Hepatocyte (in vitro differentiated cells): ENCODE results near the gene OCRL. TPM values are rescaled to one million over a fixed set of nuclear protein-coding genes. Genes with fewer than 3 reads are reported as not detected.

Source experiments
- DNase-seq: peaks from one replicate; pipeline ENCODE4 v3.0.0-alpha.2; 2016; ENCODE audit warnings: low spot score
- H2AFZ ChIP-seq: fragments of 200-600 bp; sonication (generic); 2 replicates; pipeline ENCODE4 v1.6.0; 2016; ENCODE audit warnings: antibody characterized with exemption, mild to moderate bottlenecking
- H3K27ac ChIP-seq: fragments of 200-600 bp; sonication (generic); 2 replicates; pipeline ENCODE4 v1.5.1; 2016; ENCODE audit warnings: mild to moderate bottlenecking
- H3K27me3 ChIP-seq: fragments of 200-600 bp; sonication (generic); 2 replicates; pipeline ENCODE4 v1.6.1; 2016
- H3K36me3 ChIP-seq: fragments of 200-600 bp; sonication (generic); replicated peaks from 2 replicates; pipeline ENCODE4 v1.5.1; 2016; ENCODE audit warnings: low read depth; ENCODE audit not compliant: insufficient read depth
- H3K4me1 ChIP-seq: fragments of 200-600 bp; sonication (generic); 2 replicates; pipeline ENCODE4 v1.5.1; 2016; ENCODE audit warnings: mild to moderate bottlenecking, moderate library complexity; ENCODE audit not compliant: insufficient read depth
- H3K4me2 ChIP-seq: fragments of 200-600 bp; sonication (generic); 2 replicates; pipeline ENCODE4 v1.6.0; 2016
- H3K4me3 ChIP-seq: fragments of 200-600 bp; sonication (generic); 2 replicates; pipeline ENCODE4 v1.5.1; 2016; ENCODE audit warnings: mild to moderate bottlenecking
- H3K79me2 ChIP-seq: fragments of 200-600 bp; sonication (generic); 2 replicates; pipeline ENCODE4 v1.6.0; 2017; ENCODE audit warnings: mild to moderate bottlenecking
- H3K9me2 ChIP-seq: fragments of 200-600 bp; sonication (generic); replicated peaks from 2 replicates; pipeline ENCODE4 v1.6.0; 2017; ENCODE audit warnings: mild to moderate bottlenecking; ENCODE audit not compliant: insufficient read depth
- H3K9me3 ChIP-seq: fragments of 200-600 bp; sonication (generic); 2 replicates; pipeline ENCODE4 v1.5.1; 2016; ENCODE audit warnings: low read depth, mild to moderate bottlenecking
- H4K20me1 ChIP-seq: fragments of 200-600 bp; sonication (generic); 2 replicates; pipeline ENCODE4 v1.6.0; 2016; ENCODE audit warnings: mild to moderate bottlenecking; ENCODE audit not compliant: insufficient read depth, poor library complexity, severe bottlenecking
- CTCF ChIP-seq: fragments of 200-600 bp; sonication (generic); IDR thresholded peaks from 2 replicates; pipeline ENCODE4 v1.5.1; 2016; ENCODE audit warnings: antibody characterized with exemption, mild to moderate bottlenecking; ENCODE audit not compliant: poor library complexity
- EZH2 ChIP-seq: fragments of 200-600 bp; sonication (generic); IDR thresholded peaks from 2 replicates; pipeline ENCODE4 v1.6.1; 2016; ENCODE audit warnings: antibody characterized with exemption, mild to moderate bottlenecking, borderline replicate concordance
- EZH2phosphoT487 ChIP-seq: fragments of 200-600 bp; sonication (generic); IDR thresholded peaks from one replicate; pipeline ENCODE4 v1.6.1; 2018; ENCODE audit warnings: antibody characterized with exemption, mild to moderate bottlenecking, low read depth, moderate library complexity; ENCODE audit not compliant: unreplicated experiment, severe bottlenecking
- WGBS: methylation state at CpG from one replicate; pipeline ENCODE4 v1.1.6; 2016; ENCODE audit warnings: low lambda C conversion rate; ENCODE audit errors: missing lambda C conversion rate; 5-methylcytosine and 5-hydroxymethylcytosine counted together
- polyA plus RNA-seq: library from polyadenylated mRNA; unstranded; fragments of >200 nt; fragmentation: Nextera tagmentation; extraction: Ambion mirVana; gene quantifications from 2 replicates; pipeline ENCODE4 v1.2.1, GENCODE V29; 2016
- total RNA-seq: library from RNA; depleted of rRNA; stranded (reverse); fragments of >200 nt; gene quantifications from 2 replicates; pipeline ENCODE4 v1.2.3, GENCODE V29; 2014

OCRL gene
- total RNA-seq (18.4 and 21.6 TPM in 2 replicates), polyA plus RNA-seq (10.5 and 11.2 TPM in 2 replicates)

GRCh38 chrX:129540068-129540653 is at the start of gene OCRL:
TSS of gene OCRL (plus strand) at chrX:129540259. CDS start at chrX:129540440, 181 bp downstream.
- TF ChIP-seq EZH2phosphoT487 (no peak), CTCF (peak; percentile 55)
- Histone ChIP-seq H3K79me2 (peaks cover 6% of the 10 kb centered on the region), H3K27me3 (no peaks in the 10 kb centered on the region), H2AFZ (peak within 1 kb of the TSS; percentile 50), H3K36me3 (no peaks in the 10 kb centered on the region), H3K9me3 (no peaks in the 10 kb centered on the region), H3K4me2 (peak within 1 kb of the TSS; percentile 80), H3K4me3 (peak within 1 kb of the TSS; percentile 56), H3K9me2 (no peaks in the 10 kb centered on the region), H4K20me1 (no peaks in the 10 kb centered on the region), H3K4me1 (no peaks in the 10 kb centered on the region), H3K27ac (peak within 1 kb of the TSS; percentile 95)
- DNase-seq = peak; percentile 82
- 23% methylated on average over 29 of the region's 60 CpGs for WGBS

- DNase-seq = no peak
- Histone ChIP-seq H3K27me3 (no peaks in the 10 kb centered on the region), H3K36me3 (no peaks in the 10 kb centered on the region), H2AFZ (no peak overlapping the region), H3K79me2 (no peaks in the 10 kb centered on the region), H3K9me3 (no peaks in the 10 kb centered on the region), H3K9me2 (no peaks in the 10 kb centered on the region), H3K4me3 (no peak overlapping the region), H3K4me2 (no peak overlapping the region), H3K4me1 (no peaks in the 10 kb centered on the region), H3K27ac (peak overlapping the region; percentile 6), H4K20me1 (no peaks in the 10 kb centered on the region)
- TF ChIP-seq CTCF = no peak
- TF ChIP-seq EZH2 = no peak
- no peak for TF ChIP-seq EZH2phosphoT487
- 67% methylated on average over 2 of the region's 2 CpGs for WGBS
Observed at GRCh38 chrX:129490330-129490729, 49.7 kb upstream of the OCRL start.

GRCh38 chrX:129493643-129494042 is 46.4 kb upstream of the OCRL start:
- no peak overlapping the region for H3K4me2 ChIP-seq

More at GRCh38 chrX:129493643-129494042, 46.4 kb upstream of the OCRL start:
- Histone ChIP-seq H3K36me3 (no peaks in the 10 kb centered on the region), H3K9me2 (no peaks in the 10 kb centered on the region), H3K79me2 (no peaks in the 10 kb centered on the region), H3K4me3 (no peak overlapping the region), H3K27ac (no peak overlapping the region), H3K27me3 (no peaks in the 10 kb centered on the region), H4K20me1 (no peaks in the 10 kb centered on the region), H3K9me3 (no peaks in the 10 kb centered on the region), H3K4me1 (no peaks in the 10 kb centered on the region), H2AFZ (no peak overlapping the region)
- no peak for DNase-seq
- no peak for TF ChIP-seq EZH2phosphoT487
- no peak for TF ChIP-seq EZH2
- TF ChIP-seq CTCF = no peak
- WGBS = 73% methylated on average over 4 of the region's 4 CpGs
